Activated gamma-delta T cell treated with anti-CD3 and anti-CD28 coated beads, Interleukin-2, amount 50 U/mL, for 16 hours (primary cell): ENCODE measurements around the gene SIAH1.
"Not testable (repeated sequence)": the region's sequence is repeated elsewhere in the genome, so short reads cannot be mapped to it uniquely, and the experiment has no call there.

Experiments used
- DNase-seq: peaks from one replicate; pipeline ENCODE4 v3.0.0-alpha.2; 2020; ENCODE audit warnings: low read depth

Gene SIAH1

DNA sequence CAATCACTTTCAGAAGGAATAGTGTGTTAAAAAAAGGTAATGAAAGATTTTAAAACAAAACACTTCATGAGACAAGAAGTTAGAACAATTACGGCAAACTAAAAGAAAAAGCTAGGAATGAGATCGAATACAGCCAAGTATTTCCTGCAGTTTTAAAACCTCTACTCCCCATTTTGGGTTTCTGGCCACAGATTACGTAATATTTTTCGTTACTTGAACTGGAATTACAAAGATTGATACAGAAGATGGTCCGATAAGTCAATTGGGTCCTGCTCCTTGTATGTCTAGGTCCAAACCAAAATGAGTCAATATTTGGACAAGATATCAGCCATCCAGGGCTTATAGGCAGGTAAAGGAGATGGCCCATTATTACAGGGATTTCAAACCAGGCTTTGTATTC is 52.2 kb downstream of the SIAH1 start:
- DNase-seq, result no peak

DNA sequence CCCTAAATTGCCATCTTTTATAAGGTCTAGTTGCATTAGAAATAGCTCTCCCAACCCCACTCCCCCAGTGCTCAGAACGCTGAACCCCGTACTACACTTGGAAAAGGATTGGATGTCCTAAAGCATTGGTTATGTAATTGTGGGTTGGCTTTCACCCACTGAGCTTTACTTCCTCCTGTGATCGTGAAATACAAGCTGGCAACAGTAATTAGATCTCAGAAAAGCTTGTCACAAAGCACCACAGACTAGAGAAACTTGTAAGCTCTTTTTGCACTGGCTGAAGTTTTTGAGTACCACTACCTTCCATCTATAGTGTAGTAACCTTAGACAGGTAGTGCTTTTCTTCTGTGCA is 54.4 kb downstream of the SIAH1 start:
- DNase-seq, result no peak

DNA sequence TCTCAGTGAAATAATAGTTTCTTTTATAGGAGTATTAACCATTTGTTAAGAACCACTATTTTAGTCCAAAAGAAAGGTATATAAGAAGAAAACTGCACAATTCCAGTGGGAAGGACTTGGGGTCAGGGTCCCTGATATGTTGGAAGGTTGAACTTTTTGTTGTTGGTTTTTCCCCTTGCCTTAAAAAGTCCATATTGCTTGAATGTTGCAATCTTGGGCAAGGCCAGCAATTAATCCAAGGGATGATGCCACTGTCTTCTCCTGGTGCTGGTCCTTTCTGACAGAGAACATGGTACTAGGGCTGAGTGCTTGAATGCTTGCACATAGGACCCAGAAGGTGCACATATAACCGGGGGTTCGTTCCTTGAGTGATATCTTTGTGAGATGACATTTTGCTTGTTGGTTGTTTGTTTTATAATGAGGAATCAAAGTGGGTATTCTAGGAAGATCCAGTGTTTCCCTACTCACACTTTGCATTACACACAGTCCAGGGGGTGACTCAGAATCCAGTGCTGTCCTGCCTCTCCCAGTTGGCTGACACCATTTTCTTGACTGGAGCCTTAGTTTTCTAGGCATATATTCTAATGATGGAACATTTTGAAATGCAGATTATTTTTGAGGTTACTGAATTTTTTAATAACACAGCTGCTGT is 54.9 kb downstream of the SIAH1 start:
- no peak for DNase-seq

DNA sequence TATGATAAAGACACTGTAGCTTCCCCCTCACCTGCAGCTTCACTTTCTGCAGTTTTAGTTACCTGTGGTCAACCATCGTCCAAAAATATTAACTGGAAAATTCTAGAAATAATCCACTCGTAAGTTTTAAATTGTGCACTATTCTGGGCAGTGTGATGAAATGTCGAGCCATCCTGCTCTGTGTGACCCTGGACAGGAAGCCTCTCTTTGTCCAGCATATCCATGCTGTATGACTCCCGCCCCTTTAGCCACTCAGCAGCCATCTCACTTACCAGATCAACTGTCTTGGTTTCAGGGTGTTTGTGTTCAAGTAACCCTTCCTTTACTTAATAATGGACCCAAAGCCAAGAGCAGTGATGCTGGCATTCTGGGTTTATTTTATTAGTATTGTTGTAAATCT is 56.1 kb downstream of the SIAH1 start:
- no peak for DNase-seq

DNA sequence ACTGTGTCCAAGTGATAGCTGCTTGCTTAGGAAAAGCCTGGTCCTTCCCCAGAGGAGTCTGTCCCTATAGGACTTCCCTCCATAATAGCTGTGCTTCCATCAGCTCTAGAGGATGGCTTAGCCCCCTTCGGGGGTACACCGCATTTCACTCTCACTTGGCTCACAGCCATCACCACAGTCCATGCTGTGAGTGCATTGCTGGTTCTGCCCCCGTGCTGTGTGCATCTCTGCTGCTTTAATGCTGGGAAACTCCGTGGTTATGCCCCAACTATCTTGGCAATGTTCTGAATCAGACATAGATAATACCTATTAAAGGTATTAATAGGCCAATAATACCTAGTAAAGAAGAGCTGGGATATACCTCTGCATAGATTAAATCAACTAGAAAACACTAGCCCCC is 58.3 kb downstream of the SIAH1 start:
- no peak for DNase-seq

DNA sequence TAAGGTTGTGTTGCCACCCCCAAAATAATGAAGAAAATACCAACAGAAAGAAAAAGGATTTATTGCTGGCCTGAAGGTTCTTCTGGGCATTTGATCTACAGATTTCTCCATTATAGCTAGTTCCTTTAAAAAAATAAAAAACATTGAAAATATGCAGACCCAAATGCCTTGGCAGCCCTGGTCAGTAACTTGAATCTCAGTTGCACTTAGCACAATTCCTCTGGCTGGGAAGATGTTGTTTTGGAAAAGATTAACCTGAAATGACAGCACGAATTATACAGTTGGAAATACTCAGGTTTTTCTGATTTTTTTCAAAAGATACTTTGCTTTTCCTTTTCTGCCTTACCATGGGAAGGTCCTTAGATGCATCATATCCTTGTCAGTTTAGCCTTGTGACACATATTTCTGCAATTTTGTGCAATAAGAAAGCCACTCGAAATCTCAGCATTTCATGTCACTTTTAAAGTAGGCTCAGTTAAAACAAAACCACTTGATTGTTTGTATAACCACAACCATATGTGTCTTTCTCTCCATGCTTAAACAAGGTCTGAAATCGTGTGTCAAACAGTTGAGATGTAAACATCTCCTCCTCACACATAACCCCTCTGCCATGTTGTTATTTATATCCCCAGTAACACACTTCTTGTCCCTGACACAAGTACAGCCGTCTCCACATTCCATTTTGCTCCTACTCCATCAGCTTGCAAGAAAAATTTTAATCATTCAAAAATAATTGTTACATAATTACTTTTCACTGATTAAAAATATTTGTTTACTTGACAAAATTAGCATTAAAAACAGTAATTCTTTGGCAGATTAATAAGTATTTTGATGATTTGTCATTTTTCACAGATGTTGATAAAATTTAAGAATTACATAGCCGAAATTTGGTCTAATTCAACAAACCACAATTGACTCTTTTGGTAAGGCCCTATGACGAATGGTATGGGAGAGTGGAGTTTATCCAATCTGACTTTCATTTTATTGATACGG is 61.1 kb downstream of the SIAH1 start:
- DNase-seq, result no peak

DNA sequence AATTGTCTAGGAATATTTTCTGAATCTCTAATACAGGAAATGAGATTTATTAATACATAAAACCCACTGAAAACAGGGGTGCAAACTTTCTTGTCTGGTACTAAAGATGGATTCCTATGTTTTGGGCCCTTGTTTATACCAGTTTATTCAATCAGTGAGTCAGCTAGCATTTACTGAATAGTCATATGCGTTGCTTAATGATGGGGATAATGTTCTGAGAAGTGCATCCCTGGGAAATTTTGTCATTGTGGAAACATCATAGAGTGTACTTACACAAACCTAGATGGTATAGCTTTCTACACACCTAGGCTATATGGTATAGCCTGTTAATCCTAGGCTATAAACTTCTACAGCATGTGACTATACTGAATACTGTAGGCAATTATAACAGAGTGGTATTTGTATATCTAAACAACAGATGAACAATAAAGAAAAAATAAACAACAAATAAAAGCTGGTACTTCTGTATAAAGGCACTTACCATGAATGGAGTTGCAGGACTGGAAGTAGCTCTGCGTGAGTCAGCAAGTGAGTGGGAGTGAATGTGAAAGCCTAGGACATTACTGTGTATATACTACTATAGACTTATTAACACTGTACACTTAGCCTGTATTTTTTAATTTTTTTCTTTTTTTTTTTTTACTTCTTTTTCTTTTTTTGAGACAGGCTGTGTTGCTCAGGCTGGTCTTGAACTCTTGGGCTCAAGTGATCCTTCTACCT is 63.7 kb downstream of the SIAH1 start:
- no peak for DNase-seq

DNA sequence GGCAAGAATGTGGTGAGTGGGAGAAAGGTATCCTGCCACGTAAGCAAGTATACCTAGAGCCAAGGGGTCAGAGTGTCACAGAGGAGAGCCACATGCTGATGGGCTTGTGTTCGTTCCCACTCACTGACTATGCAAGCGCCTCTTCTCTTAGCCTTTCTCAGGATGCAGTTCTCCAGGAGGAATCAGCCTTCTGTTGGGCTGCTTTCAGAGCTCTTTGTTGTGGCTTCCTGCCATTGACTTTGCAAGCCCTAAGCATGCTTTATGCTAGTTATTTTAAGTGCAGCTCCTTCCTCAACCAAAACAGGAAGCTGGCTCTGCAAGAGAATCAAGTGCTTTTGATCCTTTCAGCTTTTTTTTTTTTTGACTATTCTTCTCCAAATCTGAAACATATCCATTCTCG is 66.6 kb downstream of the SIAH1 start:
- DNase-seq, result no peak

DNA sequence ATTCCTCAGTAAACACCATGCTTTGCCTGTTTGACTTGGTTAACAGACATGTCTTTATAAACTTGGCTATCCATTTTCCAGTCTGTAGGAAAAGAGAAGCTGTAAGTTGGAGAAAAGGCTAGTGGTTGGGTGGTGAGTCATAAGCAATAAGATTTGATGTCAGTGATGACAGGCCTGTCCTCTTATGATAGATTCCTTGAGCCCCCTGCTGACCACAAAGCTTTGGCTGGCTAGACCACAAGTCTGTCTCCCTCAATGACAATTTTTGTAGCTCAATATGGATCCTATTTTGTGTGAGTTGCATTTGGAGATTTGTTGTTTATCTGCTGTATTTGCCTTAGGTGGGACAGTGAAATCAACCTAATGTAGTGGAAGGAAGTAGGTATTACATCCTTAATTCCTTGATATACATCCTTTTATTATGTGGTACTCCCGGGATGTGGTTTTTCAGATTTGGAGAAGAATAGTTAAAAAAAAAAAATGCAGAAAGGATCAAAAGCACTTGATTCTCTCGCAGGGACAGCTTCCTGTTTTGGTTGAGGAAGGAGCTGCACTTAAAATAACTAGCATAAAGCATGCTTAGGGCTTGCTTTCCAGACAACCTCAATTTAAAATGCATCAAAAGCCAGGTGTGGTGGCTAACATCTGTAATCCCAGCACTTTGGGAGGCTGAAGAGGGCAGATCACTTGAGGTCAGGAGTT is 67.4 kb downstream of the SIAH1 start:
- no peak for DNase-seq

DNA sequence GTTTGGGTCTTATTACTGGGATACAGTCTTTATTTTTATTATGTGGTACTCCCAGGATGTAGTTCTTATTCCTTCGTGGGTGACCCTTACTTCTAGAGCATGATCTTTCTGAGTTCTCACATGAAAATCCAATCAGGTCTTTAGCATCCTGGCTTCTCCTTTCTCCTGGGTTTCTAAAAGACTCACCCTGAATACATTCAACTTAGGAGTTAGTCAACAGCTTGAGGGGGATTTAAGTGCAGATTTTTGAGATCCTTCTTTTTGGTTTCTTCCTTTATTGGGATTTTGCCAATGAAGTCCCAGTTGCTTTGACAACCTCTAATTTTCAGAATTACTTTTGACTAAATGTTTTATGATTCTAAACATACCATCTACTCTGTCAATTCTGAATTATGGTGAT is 68.2 kb downstream of the SIAH1 start:
- no peak for DNase-seq

DNA sequence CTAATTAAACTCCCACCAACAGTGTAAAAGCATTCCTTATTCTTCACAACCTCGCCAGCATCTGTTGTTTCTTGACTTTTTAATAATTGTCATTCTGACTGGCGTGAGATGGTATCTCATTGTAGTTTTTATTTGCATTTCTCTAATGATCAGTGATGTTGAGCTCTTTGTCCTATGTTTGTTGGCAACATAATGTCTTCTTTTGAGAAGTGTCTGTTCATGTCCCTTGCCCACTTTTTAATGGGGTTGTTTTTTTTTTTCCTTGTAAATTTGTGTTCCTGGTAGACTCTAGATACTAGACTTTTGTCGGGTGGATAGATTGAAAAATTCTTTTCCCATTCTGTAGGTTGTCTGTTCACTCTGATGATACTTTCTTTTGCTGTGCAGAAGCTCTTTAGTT is 71.3 kb downstream of the SIAH1 start:
- DNase-seq, result not testable (repeated sequence)

DNA sequence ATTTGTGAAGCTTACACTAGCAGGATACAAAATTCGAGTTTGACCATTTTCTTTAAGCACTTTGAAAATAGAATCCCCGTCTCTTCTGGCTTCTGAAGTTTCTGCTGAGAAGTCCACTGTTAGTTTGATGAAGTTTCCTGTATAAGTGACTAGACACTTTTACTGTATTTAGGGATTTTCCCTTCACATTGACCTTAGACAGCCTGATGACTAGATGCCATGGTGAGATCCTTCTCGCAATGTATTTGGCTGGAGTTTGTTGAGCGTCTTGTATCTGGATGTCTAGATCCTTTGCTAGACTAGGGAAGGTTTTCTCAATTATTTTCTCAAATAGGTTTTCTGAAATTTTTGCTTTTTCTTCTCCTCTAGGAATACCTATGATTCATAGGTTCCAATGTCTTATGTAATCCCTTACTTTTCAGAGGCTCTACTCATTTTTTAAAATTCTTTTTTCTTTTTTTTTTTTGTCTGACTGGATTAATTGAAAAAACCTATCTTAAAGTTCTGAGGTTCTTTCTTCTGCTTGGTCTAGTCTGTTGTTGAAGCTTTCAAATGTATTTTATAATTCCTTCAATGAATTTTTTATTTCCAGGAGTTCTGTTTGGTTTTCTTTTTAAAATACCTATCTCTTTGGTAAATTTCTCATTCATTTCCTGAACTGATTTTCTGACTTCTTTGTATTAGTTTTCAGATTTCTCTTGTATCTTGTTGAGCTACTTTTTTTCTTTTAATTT is 74.1 kb downstream of the SIAH1 start:
- DNase-seq, result no peak
